Testis (tissue), 2 donors: ENCODE measurements around the gene ISCU.

Experiments used
- POLR2A ChIP-seq: fragments of 450-650 bp; IDR thresholded peaks from one replicate; pipeline ENCODE4 v1.6.1; 2017; ENCODE audit warnings: antibody characterized with exemption, mild to moderate bottlenecking, moderate library complexity
- TF ChIP-seq, protein P1 (sequence below), 3 experiments: fragments of 450-650 bp in 2 of 3; fragments of 200-600 bp in 1 of 3; sonication (generic) in 1 of 3; IDR thresholded peaks; one replicate each; pipeline ENCODE4 v1.5.1; 2016 to 2019; ENCODE audit warnings: antibody characterized with exemption in 3 of 3, mild to moderate bottlenecking in 2 of 3, moderate library complexity in 1 of 3

DNA sequence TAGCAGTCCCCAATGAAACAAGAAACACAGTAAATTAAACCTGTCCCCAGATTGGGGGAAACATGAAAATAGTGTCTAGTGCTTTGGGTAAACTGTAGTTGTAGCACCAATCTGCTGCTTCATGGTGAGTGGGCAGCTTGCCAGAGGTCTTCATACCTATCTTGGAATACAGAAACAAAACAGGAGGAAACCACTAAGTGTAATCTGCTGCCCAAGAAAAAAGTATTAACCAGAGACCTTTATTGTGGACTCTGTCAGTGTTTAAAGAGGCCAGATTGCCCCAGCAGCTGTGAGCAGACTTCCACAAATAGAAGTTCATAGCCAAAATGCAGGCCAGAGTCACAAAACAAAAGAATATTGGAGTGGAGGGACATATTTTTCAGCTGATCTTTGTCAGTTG is 2.3 kb downstream of the ISCU start:
- TF ChIP-seq, protein P1, sequence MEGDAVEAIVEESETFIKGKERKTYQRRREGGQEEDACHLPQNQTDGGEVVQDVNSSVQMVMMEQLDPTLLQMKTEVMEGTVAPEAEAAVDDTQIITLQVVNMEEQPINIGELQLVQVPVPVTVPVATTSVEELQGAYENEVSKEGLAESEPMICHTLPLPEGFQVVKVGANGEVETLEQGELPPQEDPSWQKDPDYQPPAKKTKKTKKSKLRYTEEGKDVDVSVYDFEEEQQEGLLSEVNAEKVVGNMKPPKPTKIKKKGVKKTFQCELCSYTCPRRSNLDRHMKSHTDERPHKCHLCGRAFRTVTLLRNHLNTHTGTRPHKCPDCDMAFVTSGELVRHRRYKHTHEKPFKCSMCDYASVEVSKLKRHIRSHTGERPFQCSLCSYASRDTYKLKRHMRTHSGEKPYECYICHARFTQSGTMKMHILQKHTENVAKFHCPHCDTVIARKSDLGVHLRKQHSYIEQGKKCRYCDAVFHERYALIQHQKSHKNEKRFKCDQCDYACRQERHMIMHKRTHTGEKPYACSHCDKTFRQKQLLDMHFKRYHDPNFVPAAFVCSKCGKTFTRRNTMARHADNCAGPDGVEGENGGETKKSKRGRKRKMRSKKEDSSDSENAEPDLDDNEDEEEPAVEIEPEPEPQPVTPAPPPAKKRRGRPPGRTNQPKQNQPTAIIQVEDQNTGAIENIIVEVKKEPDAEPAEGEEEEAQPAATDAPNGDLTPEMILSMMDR (IDR thresholded peaks at IDR 0.05), result no peak
- TF ChIP-seq POLR2A, result no peak
